Measurements from ENCODE around the gene CREBRF.
"Not testable (repeated sequence)": the region's sequence is repeated elsewhere in the genome, so short reads cannot be mapped to it uniquely, and the experiment has no call there.

The CREBRF gene

GRCh38 chr5:173055983-173056782, at the start of gene CREBRF:
Gene CREBRF, plus strand, starts transcription at chr5:173056352. Its CDS starts 24,424 bp downstream, at chr5:173080776.
- DNase-seq: peak; percentile 79

- DNase-seq: no peak
Measured at GRCh38 chr5:173010021-173010420, 46.1 kb upstream of the CREBRF start.

GRCh38 chr5:173010547-173011464, 45.3 kb upstream of the CREBRF start:
- no peak for DNase-seq

GRCh38 chr5:173011566-173011965, 44.6 kb upstream of the CREBRF start:
- DNase-seq: no peak

GRCh38 chr5:173012882-173013281, 43.3 kb upstream of the CREBRF start:
- no peak for DNase-seq

GRCh38 chr5:173014671-173015070, 41.5 kb upstream of the CREBRF start:
- no peak for DNase-seq

- DNase-seq: no peak
Measured at GRCh38 chr5:173015192-173015591, 41.0 kb upstream of the CREBRF start.

GRCh38 chr5:173015598-173016455, 40.3 kb upstream of the CREBRF start:
- DNase-seq: no peak

- DNase-seq: no peak
Measured at GRCh38 chr5:173016598-173017046, 39.5 kb upstream of the CREBRF start.

GRCh38 chr5:173017087-173017486, 39.1 kb upstream of the CREBRF start:
- not testable (repeated sequence) for DNase-seq

GRCh38 chr5:173018358-173018757, 37.8 kb upstream of the CREBRF start:
- DNase-seq: no peak

- no peak for DNase-seq
Measured at GRCh38 chr5:173020154-173020581, 36.0 kb upstream of the CREBRF start.

- DNase-seq: no peak
Measured at GRCh38 chr5:173020643-173021042, 35.5 kb upstream of the CREBRF start.

- DNase-seq: no peak
Measured at GRCh38 chr5:173025651-173026050, 30.5 kb upstream of the CREBRF start.

- DNase-seq: no peak
Measured at GRCh38 chr5:173027905-173028304, 28.2 kb upstream of the CREBRF start.

GRCh38 chr5:173028811-173029327, 27.3 kb upstream of the CREBRF start:
- DNase-seq: no peak

GRCh38 chr5:173029499-173029921, 26.6 kb upstream of the CREBRF start:
- no peak for DNase-seq

- DNase-seq: not testable (repeated sequence)
Measured at GRCh38 chr5:173032096-173032495, 24.1 kb upstream of the CREBRF start.

GRCh38 chr5:173032730-173033129, 23.4 kb upstream of the CREBRF start:
- no peak for DNase-seq

GRCh38 chr5:173033923-173034322, 22.2 kb upstream of the CREBRF start:
- no peak for DNase-seq

- no peak for DNase-seq
Measured at GRCh38 chr5:173035904-173036707, 20.0 kb upstream of the CREBRF start.

GRCh38 chr5:173039188-173039587, 17.0 kb upstream of the CREBRF start:
- DNase-seq: no peak
